GM21390 (cell line): ENCODE measurements around the gene MYBPC1.
"Not testable (repeated sequence)": the region's sequence is repeated elsewhere in the genome, so short reads cannot be mapped to it uniquely, and the experiment has no call there.

Source experiments
- ATAC-seq: cut with Tn5 transposase; IDR thresholded peaks from one replicate; pipeline ENCODE4 v1.9.1; 2021; ENCODE audit not compliant: unreplicated experiment

MYBPC1 gene

DNA sequence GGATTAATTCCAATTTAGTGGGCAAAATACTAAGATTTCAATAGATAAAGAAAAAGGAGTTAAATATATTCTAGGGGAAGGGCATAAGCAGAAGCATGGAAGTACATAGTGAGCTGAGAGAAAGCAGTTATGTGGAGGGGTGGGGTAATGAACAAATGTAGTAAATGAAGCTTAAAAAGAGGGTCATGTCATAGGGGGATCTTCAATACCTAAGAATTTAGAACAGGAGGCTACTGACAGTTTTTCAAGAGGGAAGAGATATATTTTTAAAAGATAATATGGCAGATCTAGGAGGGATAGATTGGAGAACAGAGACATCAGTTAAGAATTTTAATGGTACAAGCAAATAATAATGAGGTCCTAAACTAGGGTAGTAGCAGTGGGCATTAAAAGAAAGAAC is 135.1 kb downstream of the MYBPC1 start:
- no peak for ATAC-seq

- no peak for ATAC-seq
Measured at GRCh38 chr12:101732318-101732717, 137.5 kb downstream of the MYBPC1 start.

GRCh38 chr12:101733166-101733565 is 138.4 kb downstream of the MYBPC1 start:
- ATAC-seq: no peak

DNA sequence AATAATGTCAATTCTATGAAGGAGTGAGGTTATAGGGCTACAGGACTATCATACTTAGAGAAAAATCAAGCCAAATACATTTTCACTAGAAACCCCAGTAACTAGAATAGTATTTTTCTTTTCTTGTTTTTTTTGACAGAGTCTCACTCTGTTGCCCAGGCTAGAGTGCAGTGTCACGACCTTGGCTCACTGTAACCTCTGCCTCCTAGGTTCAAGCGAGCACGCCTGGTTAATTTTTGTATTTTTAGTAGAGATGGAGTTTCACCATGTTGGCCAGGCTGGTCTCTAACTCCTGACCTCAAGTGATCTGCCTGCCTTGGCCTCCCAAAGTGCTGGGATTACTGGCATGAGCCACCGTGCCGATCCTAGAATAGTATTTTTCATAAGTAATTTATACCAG is 139.7 kb downstream of the MYBPC1 start:
- not testable (repeated sequence) for ATAC-seq
